ENCODE measurements around the gene TERC.

GRCh38 chr3:169748670-169749069 is 16.2 kb downstream of the TERC start:
- TF ChIP-seq, protein P1, sequence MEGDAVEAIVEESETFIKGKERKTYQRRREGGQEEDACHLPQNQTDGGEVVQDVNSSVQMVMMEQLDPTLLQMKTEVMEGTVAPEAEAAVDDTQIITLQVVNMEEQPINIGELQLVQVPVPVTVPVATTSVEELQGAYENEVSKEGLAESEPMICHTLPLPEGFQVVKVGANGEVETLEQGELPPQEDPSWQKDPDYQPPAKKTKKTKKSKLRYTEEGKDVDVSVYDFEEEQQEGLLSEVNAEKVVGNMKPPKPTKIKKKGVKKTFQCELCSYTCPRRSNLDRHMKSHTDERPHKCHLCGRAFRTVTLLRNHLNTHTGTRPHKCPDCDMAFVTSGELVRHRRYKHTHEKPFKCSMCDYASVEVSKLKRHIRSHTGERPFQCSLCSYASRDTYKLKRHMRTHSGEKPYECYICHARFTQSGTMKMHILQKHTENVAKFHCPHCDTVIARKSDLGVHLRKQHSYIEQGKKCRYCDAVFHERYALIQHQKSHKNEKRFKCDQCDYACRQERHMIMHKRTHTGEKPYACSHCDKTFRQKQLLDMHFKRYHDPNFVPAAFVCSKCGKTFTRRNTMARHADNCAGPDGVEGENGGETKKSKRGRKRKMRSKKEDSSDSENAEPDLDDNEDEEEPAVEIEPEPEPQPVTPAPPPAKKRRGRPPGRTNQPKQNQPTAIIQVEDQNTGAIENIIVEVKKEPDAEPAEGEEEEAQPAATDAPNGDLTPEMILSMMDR (IDR thresholded peaks at IDR 0.05): no peak
- TF ChIP-seq POLR2A (IDR thresholded peaks at IDR 0.05): no peak

Measured in breast epithelium (tissue), 3 donors.